ENCODE measurements around the gene CFLAR. TPM values are rescaled to one million over a fixed set of nuclear protein-coding genes. Genes with fewer than 3 reads are reported as not detected.
A peak's percentile ranks its signal among the peaks of the same experiment; 100 is the strongest.

CFLAR gene
- total RNA-seq, 1 experiment from 2014 or later: 70.1 TPM

DNA sequence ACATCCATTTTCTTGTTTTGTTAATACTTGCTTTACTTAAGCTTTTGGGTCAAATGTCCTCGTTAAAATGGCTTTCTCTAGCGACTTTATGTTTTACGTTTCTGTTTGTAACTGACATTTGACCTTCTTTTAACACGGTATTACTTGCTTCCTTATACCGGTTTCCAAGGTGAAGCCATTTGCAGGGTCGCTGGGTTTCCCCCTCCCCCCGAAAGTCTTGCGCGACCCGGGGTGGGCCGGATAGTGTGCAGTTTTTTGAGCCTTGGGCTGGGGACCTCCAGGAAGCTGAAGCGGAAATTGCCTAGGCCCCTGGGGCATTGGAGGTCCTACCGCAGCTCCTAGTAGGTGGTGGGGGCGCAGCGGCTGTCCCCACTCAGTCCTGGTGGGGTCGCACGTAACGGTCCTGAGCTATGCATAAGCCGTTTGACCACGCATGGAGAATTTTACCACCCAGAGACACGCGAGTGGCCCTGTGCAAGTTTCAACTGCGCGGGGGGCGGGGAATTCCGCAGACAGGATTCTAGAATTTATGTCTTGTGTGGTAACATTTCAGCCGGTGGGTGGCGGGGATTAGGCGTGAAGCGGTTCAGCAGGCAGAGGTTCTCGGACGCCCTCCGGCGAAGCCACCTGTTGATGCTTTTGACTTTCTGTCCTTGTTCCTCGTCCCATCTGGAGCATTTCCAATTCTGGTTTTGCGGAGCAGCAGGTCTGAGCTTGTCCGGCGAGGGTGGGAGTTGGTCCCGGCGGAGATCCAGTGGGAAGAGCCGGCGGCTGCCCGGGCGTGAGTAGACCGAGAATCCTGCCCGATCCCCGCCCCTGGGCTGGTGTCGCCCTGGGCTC lies 2.4 kb downstream of the CFLAR start:
- Mint-ChIP-seq H3K36me3 (ENCODE audit: insufficient read depth, unreplicated experiment) (peaks cover 25% of the 10 kb centered on the region), H3K9me3 (ENCODE audit: unreplicated experiment) (no peaks in the 10 kb centered on the region), H3K27me3 (ENCODE audit: insufficient read depth, unreplicated experiment) (no peaks in the 10 kb centered on the region), H3K4me3 (ENCODE audit: unreplicated experiment) (peak overlapping the region; percentile 93), H3K27ac (ENCODE audit: low read depth, unreplicated experiment) (peak overlapping the region; percentile 98), H3K4me1 (ENCODE audit: insufficient read depth, unreplicated experiment) (peaks cover 31% of the 10 kb centered on the region)
- TF ChIP-seq CTCF (IDR thresholded peaks at IDR 0.05; ENCODE audit: unreplicated experiment): peak; percentile 36
- ChIA-PET CTCF (interaction anchor here (0.6 to 5.4 kb wide), 19 partner anchors 8 to 192 kb away, joined by 3 to 46 read pairs (median 6); no protein-coding TSS in a partner anchor), POLR2A (interaction anchor here (0.7 to 8.0 kb wide), 30 partner anchors 17 to 812 kb away, joined by 3 to 198 read pairs (median 5); partner anchors contain the start of genes ALS2, CLK1, HYCC2 and NDUFB3)
- peak; percentile 98 for DNase-seq (ENCODE audit: unreplicated experiment)
- intact Hi-C loops (cut with micrococcal nuclease): loop anchor here (1.0 kb wide), 2 partner anchors 33 to 40 kb away; no protein-coding TSS in a partner anchor
- BruUV-seq (replicated peaks): no TSS peak

DNA sequence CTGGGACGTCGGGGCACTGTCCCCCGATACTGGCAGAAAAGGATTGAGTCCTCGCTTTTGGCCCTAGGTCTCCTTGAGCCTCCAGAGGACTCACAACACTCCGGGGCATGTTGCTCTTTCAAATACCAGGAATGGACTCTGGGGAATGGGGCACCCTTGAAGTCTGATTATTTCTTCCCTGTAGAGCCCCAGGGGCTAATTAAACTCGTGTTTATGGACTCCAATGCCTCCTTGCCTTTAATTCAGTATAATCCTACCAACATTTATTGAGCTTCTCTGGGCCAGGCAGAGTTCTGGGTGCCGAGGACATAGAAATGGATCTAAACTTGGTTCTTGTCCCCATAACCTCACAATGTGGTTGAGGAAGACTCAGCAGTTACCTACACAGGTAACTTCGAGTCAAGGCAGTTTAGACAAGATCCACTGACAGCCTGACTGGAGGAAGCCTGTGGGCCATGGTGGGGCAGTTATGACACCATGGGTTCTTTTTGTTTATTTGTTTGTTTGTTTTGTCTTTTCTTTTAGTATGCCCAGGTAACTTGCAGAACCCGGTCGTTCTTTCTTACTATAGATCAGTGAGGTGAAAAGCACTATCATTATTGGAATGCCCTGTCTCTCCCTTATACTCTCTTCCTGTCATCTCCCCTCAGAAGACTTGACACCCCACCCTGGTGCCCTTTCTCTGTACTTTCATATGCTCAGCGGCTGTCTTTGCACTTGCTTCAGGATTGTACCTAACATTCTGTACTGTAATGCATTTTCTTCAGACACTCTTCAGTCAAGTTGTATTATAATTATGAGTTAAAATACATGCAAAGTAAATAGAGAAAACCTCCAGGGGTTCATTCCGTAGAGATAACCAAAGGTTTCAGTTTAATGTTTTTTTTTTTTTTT lies 3.2 kb downstream of the CFLAR start:
- peaks cover 37% of the 10 kb centered on the region for H3K4me1 Mint-ChIP-seq (ENCODE audit: insufficient read depth, unreplicated experiment)
- H3K9me3 Mint-ChIP-seq (ENCODE audit: unreplicated experiment): no peaks in the 10 kb centered on the region
- peaks cover 30% of the 10 kb centered on the region for H3K36me3 Mint-ChIP-seq (ENCODE audit: insufficient read depth, unreplicated experiment)
- H3K4me3 Mint-ChIP-seq (ENCODE audit: unreplicated experiment): peak overlapping the region; percentile 93
- ChIA-PET CTCF (interaction anchor here (0.7 to 5.4 kb wide), 13 partner anchors 8 to 193 kb away, joined by 3 to 46 read pairs (median 13); no protein-coding TSS in a partner anchor), POLR2A (interaction anchor here (0.7 to 8.0 kb wide), 23 partner anchors 17 to 813 kb away, joined by 3 to 198 read pairs (median 6); partner anchors contain the start of genes ALS2, CLK1, HYCC2 and NDUFB3)
- no TSS peak for BruUV-seq (replicated peaks)
- no peak for TF ChIP-seq CTCF (IDR thresholded peaks at IDR 0.05; ENCODE audit: unreplicated experiment)
- no peak for DNase-seq (ENCODE audit: unreplicated experiment)
- intact Hi-C loops (cut with micrococcal nuclease): loop anchor here (1.0 kb wide), 2 partner anchors 32 to 39 kb away; no protein-coding TSS in a partner anchor
- peak overlapping the region; percentile 98 for H3K27ac Mint-ChIP-seq (ENCODE audit: low read depth, unreplicated experiment)
- H3K27me3 Mint-ChIP-seq (ENCODE audit: insufficient read depth, unreplicated experiment): no peaks in the 10 kb centered on the region

DNA sequence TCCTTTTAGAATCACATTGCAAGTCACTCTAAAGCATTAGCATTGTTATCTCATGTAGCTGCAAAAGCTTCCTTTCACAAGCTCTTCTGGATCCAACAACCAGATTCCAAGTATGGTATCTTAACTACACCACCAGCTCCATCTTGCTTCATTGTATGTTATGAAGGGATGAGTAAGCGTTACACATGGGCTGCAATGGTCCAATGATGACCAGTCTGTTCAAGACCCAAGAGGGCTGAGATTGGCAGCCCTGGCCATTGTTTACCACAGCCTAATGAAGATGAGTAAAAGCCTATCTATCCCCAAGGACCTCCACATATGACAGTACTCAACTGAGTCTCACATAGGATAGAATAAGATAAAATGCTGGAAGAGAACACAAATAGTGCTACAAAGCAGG lies 6.3 kb downstream of the CFLAR start:
- ChIA-PET CTCF (interaction anchor here (1.3 to 1.8 kb wide), 2 partner anchors 51 to 110 kb away, joined by 3 to 8 read pairs; partner anchors contain the start of gene HYCC2), POLR2A (interaction anchor here (0.5 to 1.8 kb wide), 9 partner anchors 9 to 258 kb away, joined by 3 to 7 read pairs (median 5); partner anchors contain the start of genes CLK1, HYCC2, NDUFB3 and NIF3L1)
- Mint-ChIP-seq H3K9me3 (ENCODE audit: unreplicated experiment) (no peaks in the 10 kb centered on the region), H3K36me3 (ENCODE audit: insufficient read depth, unreplicated experiment) (peaks cover 33% of the 10 kb centered on the region), H3K27me3 (ENCODE audit: insufficient read depth, unreplicated experiment) (no peaks in the 10 kb centered on the region), H3K4me3 (ENCODE audit: unreplicated experiment) (peak overlapping the region; percentile 37), H3K4me1 (ENCODE audit: insufficient read depth, unreplicated experiment) (peaks cover 61% of the 10 kb centered on the region), H3K27ac (ENCODE audit: low read depth, unreplicated experiment) (peak overlapping the region; percentile 88)
- DNase-seq (ENCODE audit: unreplicated experiment): no peak
- intact Hi-C loops (cut with micrococcal nuclease): no loop called here
- TF ChIP-seq CTCF (IDR thresholded peaks at IDR 0.05; ENCODE audit: unreplicated experiment): no peak
- BruUV-seq (replicated peaks): no TSS peak

All from MCF 10A (cell line).